C4-2B (cell line): ENCODE results near the gene PDGFA.

Experiments
- ZFX ChIP-seq: fragments of 450-650 bp; IDR thresholded peaks from 2 replicates; pipeline ENCODE4 v1.6.1; 2017
- TF ChIP-seq, protein P1 (sequence below): fragments of 450-650 bp; conservative IDR thresholded peaks from 2 replicates; pipeline ENCODE4 v1.5.1; 2017; ENCODE audit warnings: mild to moderate bottlenecking

DNA sequence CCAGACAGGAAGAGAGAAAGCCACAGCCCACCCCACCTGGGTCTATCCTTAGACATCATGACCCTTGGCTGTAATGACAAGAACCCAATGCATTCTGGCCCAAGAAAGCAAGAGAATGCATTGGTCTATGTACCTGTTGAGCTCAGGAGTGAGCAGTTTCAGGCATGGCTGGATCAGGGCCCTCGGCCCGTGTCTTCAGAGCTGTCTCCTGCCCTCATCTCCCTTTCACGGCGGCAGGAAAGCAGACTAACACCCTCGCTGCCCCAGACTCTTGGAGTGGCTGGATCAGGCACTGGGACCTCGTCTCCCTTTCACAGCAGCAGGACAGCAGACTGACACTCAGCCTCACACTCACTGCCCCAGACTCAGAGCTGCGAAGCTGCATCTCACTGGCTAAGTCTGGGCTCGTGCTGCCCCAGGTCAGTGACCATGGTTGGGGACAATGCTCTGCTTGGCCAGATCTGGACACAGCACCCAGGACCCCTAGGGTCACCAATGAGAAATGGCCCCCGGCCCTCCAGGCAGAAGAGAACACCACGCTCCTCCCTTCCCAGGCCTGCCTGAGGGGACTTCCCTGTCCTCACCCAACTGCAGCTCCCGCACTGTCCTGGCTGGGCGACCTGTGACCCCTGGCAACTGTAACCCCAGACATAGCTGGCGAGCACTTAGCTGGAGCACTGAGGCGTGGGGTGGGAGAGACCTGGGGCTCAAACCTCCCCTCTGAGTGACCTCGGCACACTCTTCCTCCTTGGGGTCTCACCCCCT is 12.9 kb upstream of the PDGFA start:
- TF ChIP-seq, protein P1, sequence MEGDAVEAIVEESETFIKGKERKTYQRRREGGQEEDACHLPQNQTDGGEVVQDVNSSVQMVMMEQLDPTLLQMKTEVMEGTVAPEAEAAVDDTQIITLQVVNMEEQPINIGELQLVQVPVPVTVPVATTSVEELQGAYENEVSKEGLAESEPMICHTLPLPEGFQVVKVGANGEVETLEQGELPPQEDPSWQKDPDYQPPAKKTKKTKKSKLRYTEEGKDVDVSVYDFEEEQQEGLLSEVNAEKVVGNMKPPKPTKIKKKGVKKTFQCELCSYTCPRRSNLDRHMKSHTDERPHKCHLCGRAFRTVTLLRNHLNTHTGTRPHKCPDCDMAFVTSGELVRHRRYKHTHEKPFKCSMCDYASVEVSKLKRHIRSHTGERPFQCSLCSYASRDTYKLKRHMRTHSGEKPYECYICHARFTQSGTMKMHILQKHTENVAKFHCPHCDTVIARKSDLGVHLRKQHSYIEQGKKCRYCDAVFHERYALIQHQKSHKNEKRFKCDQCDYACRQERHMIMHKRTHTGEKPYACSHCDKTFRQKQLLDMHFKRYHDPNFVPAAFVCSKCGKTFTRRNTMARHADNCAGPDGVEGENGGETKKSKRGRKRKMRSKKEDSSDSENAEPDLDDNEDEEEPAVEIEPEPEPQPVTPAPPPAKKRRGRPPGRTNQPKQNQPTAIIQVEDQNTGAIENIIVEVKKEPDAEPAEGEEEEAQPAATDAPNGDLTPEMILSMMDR: no peak
- TF ChIP-seq ZFX: no peak
